Measurements from ENCODE around the gene PCGF2. TPM values are rescaled to one million over a fixed set of nuclear protein-coding genes. Genes with fewer than 3 reads are reported as not detected.

Gene PCGF2
- total RNA-seq, 1 donor from 2014 or later = 108 TPM

DNA sequence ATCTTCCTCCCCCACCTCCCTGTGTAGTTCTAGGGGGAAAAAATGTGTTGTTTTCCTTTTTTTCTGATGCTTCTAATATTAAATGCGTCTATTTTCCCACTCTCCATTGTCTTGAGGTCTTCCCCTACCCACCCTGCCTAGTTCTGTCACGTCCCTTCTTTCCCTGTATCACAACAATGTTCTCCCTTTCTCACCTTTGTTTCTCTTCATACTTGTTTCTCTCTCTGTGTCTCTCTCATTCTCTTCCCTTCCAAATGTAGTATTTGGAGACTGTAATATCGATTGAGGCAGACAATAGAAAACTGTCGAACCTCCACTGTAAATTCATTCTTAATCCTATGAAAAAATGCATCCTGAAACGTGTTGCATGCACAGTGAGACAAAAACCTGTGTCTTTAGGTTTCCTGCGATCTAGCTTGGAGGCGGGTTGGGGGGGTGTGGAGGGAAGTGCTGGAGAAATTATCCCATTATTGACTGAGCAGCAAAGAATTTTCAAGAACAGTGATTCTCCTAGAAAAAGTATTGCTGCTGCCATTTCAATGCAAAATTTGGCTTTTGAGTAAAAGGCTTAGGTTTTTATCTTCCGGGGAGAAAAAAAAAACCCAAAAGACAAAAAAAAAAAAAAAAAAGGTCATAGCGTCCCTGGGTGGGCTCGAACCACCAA lies 3.1 kb upstream of the PCGF2 start:
- Mint-ChIP-seq H3K27me3 (ENCODE audit: low read depth) (peaks cover 23% of the 10 kb centered on the region), H3K27ac (ENCODE audit: unreplicated experiment) (peak overlapping the region; percentile 74), H3K4me1 (peaks cover 46% of the 10 kb centered on the region), H3K4me3 (peak overlapping the region; percentile 96), H3K36me3 (ENCODE audit: low read depth) (peaks cover 4% of the 10 kb centered on the region), H3K9me3 (no peaks in the 10 kb centered on the region)
- TF ChIP-seq, protein P1, sequence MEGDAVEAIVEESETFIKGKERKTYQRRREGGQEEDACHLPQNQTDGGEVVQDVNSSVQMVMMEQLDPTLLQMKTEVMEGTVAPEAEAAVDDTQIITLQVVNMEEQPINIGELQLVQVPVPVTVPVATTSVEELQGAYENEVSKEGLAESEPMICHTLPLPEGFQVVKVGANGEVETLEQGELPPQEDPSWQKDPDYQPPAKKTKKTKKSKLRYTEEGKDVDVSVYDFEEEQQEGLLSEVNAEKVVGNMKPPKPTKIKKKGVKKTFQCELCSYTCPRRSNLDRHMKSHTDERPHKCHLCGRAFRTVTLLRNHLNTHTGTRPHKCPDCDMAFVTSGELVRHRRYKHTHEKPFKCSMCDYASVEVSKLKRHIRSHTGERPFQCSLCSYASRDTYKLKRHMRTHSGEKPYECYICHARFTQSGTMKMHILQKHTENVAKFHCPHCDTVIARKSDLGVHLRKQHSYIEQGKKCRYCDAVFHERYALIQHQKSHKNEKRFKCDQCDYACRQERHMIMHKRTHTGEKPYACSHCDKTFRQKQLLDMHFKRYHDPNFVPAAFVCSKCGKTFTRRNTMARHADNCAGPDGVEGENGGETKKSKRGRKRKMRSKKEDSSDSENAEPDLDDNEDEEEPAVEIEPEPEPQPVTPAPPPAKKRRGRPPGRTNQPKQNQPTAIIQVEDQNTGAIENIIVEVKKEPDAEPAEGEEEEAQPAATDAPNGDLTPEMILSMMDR (conservative IDR thresholded peaks at IDR 0.05) = no peak
- no peak for DNase-seq (ENCODE audit: low read depth, low spot score)

DNA sequence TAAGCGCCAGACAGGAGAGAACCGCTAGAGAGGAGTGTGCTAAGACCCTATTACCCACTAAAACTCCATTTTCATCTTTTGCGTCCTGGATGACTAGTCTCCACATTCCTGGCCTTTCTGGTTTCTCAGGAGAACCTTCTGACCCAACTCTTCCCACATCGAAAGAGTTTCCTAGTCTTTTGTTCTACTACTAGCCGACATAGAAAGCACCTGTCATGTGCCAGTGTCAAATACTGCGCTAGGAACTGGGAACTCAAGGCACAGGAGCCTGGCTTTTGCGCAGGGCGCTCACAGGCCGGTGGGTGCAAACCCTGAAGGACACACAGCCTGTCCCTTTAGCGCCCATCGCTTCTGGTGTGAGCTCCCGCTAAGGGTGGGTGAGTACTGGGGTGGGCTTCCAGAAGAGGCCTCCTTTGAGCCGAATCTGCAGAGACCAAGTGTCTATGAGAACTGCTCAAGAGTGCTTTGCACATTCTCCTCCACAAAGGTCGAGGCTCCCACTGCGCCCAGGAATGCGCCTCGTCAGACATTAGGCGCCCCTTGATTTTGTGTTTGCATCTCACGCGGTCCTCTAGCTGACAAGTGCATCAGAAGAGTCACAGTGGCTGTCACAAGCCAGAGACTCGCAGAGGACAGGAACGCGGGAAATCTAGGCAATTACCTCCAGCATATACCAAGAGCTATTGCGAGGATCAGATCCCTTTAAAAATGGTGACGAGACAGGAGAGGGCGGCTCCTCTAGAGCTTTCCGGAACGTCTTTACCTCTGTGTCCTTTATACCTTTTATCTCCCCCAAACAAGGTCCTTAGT lies 2.4 kb upstream of the PCGF2 start:
- TF ChIP-seq, protein P1 (conservative IDR thresholded peaks at IDR 0.05) = no peak

DNA sequence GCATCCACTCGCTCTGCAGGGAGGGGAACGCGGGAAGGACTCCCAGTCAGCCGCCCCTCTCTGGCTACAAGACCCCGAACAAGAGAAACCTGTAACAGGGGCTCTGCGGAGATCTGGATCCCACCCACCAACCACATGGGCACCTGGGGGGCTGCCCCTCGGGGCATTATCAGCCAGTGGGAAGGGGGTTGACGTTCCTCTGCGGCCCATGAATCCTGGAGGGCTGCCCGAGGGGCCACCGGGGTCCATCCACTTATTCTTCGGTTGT lies 1.8 kb upstream of the PCGF2 start:
- Mint-ChIP-seq H3K27ac (ENCODE audit: unreplicated experiment) (peak overlapping the region; percentile 78), H3K36me3 (ENCODE audit: low read depth) (peaks cover 2% of the 10 kb centered on the region), H3K4me3 (peak overlapping the region; percentile 96), H3K27me3 (ENCODE audit: low read depth) (peaks cover 23% of the 10 kb centered on the region), H3K4me1 (peaks cover 56% of the 10 kb centered on the region), H3K9me3 (no peaks in the 10 kb centered on the region)
- no peak for DNase-seq (ENCODE audit: low read depth, low spot score)
- TF ChIP-seq, protein P1 (conservative IDR thresholded peaks at IDR 0.05) = no peak

More for the DNA sequence above, 2.4 kb upstream of the PCGF2 start:
- Mint-ChIP-seq H3K4me1 (peaks cover 54% of the 10 kb centered on the region), H3K27ac (ENCODE audit: unreplicated experiment) (no peak overlapping the region), H3K27me3 (ENCODE audit: low read depth) (peaks cover 23% of the 10 kb centered on the region), H3K9me3 (no peaks in the 10 kb centered on the region), H3K36me3 (ENCODE audit: low read depth) (peaks cover 2% of the 10 kb centered on the region), H3K4me3 (peak overlapping the region; percentile 96)
- no peak for DNase-seq (ENCODE audit: low read depth, low spot score)

DNA sequence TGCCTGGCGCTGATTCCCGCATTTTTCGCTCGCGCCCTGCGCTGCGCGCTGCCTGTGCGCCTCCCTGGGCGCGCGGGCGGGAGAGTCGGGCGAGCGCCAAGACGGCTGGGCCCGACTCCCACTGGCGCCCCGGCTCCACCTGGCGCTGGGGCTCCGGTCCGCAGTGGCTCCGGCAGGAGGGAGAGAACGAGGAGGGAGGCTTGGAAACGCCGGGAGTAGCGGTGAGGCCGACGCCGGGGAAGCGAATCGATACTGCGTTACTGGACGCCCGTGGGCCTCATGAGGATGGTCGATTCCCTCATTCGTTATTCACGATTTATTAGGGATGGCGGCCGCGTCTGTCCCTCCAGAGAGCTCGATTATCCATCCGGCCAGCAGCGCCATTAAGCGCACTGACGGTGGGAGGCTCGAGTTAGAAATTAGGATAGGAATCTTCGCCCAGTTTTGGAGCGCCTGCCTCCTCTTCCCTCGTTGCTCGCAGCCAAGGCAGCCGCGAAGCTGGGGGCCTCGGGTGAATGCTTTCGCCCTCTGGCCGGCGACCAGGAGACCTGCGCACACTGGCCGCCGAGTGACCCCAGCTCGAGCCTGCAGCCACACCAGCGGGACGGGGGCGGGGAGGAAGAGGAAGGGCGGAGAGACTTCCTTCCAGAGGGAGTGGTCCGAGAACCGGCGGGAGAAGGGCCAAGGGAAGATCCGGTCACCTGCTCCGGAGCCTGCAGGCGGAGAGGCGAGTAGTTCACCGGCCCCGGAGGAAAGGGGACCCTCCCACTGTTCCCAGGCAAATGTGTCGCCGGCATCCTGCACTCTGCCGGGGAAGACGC lies 1.3 kb upstream of the PCGF2 start:
- peak overlapping the region; percentile 78 for H3K27ac Mint-ChIP-seq (ENCODE audit: unreplicated experiment)
- peaks cover 23% of the 10 kb centered on the region for H3K27me3 Mint-ChIP-seq (ENCODE audit: low read depth)

DNA sequence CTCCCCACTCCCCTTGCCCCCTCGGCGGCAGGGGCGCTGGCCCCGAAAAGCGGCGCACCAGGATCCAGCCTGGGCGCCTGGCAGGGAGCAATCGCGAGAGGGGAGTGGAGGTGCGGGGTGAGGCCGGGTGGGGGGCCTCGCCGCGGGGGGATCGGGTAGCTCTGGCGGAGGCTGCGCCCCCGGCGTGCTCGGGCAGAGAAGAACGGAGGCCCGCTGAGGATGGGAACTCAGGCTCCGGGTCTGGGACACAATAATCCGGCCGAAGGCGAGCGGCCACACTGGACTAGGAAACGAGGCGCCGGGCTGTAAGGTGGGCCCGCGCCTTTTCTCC lies 721 bp upstream of the PCGF2 start:
- no peak overlapping the region for H3K27ac Mint-ChIP-seq (ENCODE audit: unreplicated experiment)
- H3K4me1 Mint-ChIP-seq = peaks cover 62% of the 10 kb centered on the region
- no peak for DNase-seq (ENCODE audit: low read depth, low spot score)
- H3K36me3 Mint-ChIP-seq (ENCODE audit: low read depth) = peaks cover 2% of the 10 kb centered on the region
- peaks cover 23% of the 10 kb centered on the region for H3K27me3 Mint-ChIP-seq (ENCODE audit: low read depth)
- peak overlapping the region; percentile 96 for H3K4me3 Mint-ChIP-seq
- no peaks in the 10 kb centered on the region for H3K9me3 Mint-ChIP-seq
- TF ChIP-seq, protein P1 (conservative IDR thresholded peaks at IDR 0.05) = no peak

More for the DNA sequence above, 1.3 kb upstream of the PCGF2 start:
- Mint-ChIP-seq H3K4me1 (peaks cover 58% of the 10 kb centered on the region), H3K4me3 (peak overlapping the region; percentile 96), H3K9me3 (no peaks in the 10 kb centered on the region), H3K36me3 (ENCODE audit: low read depth) (peaks cover 2% of the 10 kb centered on the region)
- DNase-seq (ENCODE audit: low read depth, low spot score) = peak; percentile 67
- TF ChIP-seq, protein P1 (conservative IDR thresholded peaks at IDR 0.05) = no peak
